Neutrophil (primary cell): ENCODE data around the gene HNF4A.

Source experiments
- H3K27ac ChIP-seq: fragments of 200-600 bp; sonication (generic); 2 replicates; pipeline ENCODE4 v1.5.1; 2016; ENCODE audit warnings: mild to moderate bottlenecking, moderate library complexity
- H3K27me3 ChIP-seq: fragments of 200-600 bp; sonication (generic); 2 replicates; pipeline ENCODE4 v1.6.0; 2016; ENCODE audit warnings: mild to moderate bottlenecking
- H3K36me3 ChIP-seq: fragments of 200-600 bp; sonication (generic); 2 replicates; pipeline ENCODE4 v1.5.1; 2017
- H3K4me1 ChIP-seq, 2 experiments: fragments of 200-600 bp in 1 of 2; sonication (generic) in 1 of 2; 1 replicate in 1 of 2; 2 replicates in 1 of 2; pipeline versions ENCODE4 v1.5.1 to v1.6.1; 2013 to 2016; ENCODE audit warnings: low read depth in 1 of 2, low read length in 1 of 2, mild to moderate bottlenecking in 1 of 2, moderate library complexity in 1 of 2; ENCODE audit not compliant: control insufficient read depth in 1 of 2, insufficient read depth in 1 of 2
- H3K4me3 ChIP-seq, 2 experiments: fragments of 200-600 bp in 1 of 2; sonication (generic) in 1 of 2; 1 replicate in 1 of 2; 2 replicates in 1 of 2; pipeline ENCODE4 v1.5.1; 2013 to 2016; ENCODE audit warnings: low read depth in 1 of 2, low read length in 1 of 2, mild to moderate bottlenecking in 1 of 2, moderate library complexity in 1 of 2
- H3K9me3 ChIP-seq: fragments of 200-600 bp; sonication (generic); 2 replicates; pipeline ENCODE4 v1.5.1; 2016
- TF ChIP-seq, protein P1 (sequence below): fragments of 200-600 bp; sonication (generic); IDR thresholded peaks from 2 replicates; pipeline ENCODE4 v1.5.1; 2016; ENCODE audit warnings: antibody characterized with exemption

Gene HNF4A

GRCh38 chr20:44402391-44403193 is 47.1 kb downstream of the HNF4A start:
- Histone ChIP-seq H3K27me3 (no peaks in the 10 kb centered on the region), H3K4me1 (no peaks in the 10 kb centered on the region), H3K4me3 (no peak overlapping the region), H3K36me3 (no peaks in the 10 kb centered on the region), H3K9me3 (no peaks in the 10 kb centered on the region), H3K27ac (no peak overlapping the region)
- TF ChIP-seq, protein P1, sequence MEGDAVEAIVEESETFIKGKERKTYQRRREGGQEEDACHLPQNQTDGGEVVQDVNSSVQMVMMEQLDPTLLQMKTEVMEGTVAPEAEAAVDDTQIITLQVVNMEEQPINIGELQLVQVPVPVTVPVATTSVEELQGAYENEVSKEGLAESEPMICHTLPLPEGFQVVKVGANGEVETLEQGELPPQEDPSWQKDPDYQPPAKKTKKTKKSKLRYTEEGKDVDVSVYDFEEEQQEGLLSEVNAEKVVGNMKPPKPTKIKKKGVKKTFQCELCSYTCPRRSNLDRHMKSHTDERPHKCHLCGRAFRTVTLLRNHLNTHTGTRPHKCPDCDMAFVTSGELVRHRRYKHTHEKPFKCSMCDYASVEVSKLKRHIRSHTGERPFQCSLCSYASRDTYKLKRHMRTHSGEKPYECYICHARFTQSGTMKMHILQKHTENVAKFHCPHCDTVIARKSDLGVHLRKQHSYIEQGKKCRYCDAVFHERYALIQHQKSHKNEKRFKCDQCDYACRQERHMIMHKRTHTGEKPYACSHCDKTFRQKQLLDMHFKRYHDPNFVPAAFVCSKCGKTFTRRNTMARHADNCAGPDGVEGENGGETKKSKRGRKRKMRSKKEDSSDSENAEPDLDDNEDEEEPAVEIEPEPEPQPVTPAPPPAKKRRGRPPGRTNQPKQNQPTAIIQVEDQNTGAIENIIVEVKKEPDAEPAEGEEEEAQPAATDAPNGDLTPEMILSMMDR = no peak

DNA sequence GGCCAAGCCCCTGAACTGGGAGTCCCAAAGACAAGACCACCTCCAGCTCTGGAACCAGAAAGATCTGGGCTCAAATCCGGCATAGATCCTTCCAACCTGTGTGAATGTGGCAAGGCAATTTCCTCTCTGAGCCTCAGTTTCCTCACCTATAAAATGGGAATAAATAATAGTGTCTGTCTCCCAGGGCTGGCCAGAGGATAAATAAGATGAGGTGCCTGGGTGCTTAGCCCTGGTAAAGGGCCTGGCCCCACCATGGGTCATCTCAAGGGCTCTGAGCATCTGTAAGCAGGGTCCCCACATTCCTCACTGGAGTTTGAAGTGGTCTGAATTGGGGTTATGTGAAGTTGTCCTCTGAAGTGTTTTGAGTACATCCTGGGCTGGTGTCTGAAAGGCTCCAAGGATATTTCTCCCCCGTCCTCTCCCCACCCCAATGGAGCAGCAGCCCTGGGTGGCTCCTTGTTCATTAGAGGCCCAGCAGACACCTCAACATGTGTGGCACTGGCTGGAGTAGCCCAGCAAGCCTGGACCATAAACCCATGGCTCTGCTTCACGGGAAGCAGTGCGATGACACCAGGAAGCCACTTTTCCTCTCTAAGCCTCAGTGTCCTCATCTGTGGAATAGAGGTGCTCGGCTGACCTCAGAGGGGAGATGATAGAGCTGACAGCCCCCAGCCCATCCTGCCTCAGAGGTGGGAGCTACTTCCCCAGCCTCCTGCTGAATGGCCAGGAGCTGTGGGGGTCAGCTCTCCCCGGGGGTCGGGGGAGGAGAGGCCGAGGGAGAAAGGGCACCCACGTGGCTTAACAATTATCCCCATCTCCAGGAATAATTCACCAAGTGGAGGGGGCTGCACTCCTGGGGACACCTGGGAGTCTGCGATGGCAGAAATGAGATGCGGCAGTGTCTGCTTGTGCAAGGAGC is 48.0 kb downstream of the HNF4A start:
- TF ChIP-seq, protein P1 = no peak
- H3K9me3 ChIP-seq = no peaks in the 10 kb centered on the region
- H3K36me3 ChIP-seq = no peaks in the 10 kb centered on the region
- H3K27ac ChIP-seq = no peak overlapping the region
- H3K4me1 ChIP-seq = no peaks in the 10 kb centered on the region
- H3K27me3 ChIP-seq = no peaks in the 10 kb centered on the region
- H3K4me3 ChIP-seq = no peak overlapping the region

DNA sequence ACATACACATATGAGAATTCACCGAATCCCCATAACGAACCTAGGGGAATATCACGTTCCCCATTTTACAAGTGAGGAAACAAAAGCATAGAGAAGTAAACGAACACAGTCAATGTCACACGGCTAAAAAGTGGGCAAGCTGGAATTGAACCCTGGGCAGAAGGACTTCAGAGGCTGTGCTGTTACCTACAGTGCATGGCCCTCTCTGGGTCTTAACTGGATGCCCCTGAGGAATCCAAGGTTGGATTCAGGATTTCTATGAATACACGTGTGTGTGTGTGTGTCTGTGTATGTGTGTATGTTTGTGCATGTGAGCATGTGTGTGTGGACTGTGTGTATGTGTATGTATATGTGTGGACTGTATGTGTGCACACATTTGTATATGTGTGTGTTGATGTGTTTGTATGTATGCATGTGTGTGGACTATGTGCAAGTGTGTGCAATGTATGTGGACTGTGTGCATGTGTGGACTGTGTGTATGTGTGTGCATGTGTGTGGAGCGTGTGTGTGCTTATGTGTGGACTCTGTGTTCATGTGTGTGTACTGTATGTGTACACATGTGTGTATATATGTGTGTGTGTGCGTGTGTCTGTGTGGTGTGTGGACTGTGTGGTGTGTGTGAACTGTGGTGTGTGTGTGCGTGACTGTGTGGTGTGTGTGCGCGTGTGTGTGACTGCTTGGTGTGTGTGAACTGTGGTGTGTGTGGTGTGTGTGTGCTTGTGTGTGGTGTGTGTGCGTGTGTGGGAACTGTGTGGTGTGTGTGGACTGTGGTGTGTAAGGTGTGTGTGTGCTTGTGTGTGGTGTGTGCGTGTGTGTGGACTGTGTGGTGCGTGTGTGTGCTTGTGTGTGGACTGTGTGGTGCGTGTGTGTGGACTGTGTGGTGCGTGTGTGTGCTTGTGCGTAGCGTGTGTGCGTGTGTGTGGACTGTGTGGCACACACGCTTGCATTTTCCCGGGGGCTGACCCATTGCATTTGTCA is 49.0 kb downstream of the HNF4A start:
- H3K27ac ChIP-seq = no peak overlapping the region
- no peaks in the 10 kb centered on the region for H3K4me1 ChIP-seq
- no peaks in the 10 kb centered on the region for H3K36me3 ChIP-seq
- H3K9me3 ChIP-seq = no peaks in the 10 kb centered on the region
- no peak overlapping the region for H3K4me3 ChIP-seq
- TF ChIP-seq, protein P1 = no peak
- H3K27me3 ChIP-seq = no peaks in the 10 kb centered on the region

DNA sequence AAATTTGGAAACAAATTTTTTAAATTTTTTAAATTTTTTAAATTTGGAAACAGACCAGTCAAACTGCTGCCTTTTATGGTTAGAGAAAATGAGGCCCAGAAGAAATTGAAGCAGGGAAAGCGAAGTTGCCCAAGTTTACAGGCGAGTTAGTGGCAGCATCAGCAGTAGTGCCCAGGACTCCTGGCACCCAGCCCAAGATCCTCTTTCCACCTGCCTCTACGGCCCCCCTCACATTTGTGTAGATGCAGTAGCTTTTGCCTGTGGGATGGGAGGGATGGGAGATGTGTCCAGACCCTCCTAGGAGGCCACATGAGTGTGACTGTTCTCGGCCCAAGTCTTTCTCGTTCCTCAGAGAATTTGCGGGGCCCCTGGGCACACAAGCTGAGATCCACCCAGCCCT is 49.8 kb downstream of the HNF4A start:
- no peaks in the 10 kb centered on the region for H3K27me3 ChIP-seq

More for the DNA sequence above, 49.8 kb downstream of the HNF4A start:
- TF ChIP-seq, protein P1 = no peak
- Histone ChIP-seq H3K9me3 (no peaks in the 10 kb centered on the region), H3K27ac (no peak overlapping the region), H3K4me1 (no peaks in the 10 kb centered on the region), H3K36me3 (no peaks in the 10 kb centered on the region), H3K4me3 (no peak overlapping the region)
